NCI-H2227 (cell line): ENCODE measurements around the gene ALG2.

Experiments
- DNase-seq: peaks from one replicate; lab custom pipeline; 2025; ENCODE audit not compliant: unreplicated experiment; lab: John Stamatoyannopoulos, UW

ALG2 gene, protein sequence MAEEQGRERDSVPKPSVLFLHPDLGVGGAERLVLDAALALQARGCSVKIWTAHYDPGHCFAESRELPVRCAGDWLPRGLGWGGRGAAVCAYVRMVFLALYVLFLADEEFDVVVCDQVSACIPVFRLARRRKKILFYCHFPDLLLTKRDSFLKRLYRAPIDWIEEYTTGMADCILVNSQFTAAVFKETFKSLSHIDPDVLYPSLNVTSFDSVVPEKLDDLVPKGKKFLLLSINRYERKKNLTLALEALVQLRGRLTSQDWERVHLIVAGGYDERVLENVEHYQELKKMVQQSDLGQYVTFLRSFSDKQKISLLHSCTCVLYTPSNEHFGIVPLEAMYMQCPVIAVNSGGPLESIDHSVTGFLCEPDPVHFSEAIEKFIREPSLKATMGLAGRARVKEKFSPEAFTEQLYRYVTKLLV

DNA sequence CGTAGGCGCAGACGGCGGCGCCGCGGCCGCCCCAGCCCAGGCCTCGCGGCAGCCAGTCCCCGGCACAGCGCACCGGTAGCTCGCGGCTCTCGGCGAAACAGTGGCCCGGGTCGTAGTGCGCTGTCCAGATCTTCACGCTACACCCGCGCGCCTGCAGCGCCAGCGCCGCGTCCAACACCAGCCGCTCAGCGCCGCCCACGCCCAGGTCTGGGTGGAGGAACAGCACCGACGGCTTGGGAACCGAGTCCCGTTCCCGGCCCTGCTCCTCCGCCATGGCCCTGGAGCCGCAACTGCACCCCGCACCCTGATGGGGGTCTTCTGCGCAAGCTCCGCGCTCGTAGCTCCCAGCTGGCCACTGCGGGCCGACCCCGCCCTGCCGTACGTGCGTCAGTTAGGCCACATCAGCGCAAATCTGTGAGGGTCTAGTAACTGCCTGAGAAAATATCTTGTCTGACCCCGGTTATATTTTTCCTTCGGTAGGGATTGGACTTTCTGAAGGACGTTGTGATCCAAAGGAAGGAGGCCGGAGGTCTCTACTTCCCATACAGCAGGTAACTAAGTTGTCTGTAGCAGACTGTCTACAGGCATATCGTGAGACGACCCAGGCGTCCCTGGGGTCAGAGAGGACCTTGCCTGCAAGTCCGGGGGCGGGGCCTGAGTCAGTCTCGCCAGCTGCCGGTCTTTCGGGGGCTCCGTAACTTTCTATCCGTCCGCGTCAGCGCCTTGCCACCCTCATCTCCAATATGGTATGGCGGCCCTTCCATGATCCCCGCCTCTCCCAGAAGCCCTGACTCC lies at the start of gene ALG2, which contains the start of gene SEC61B:
ALG2 (minus strand) TSS at position 322 of the 795 bp plus-strand sequence; CDS start at position 274, 48 bp downstream.
SEC61B (plus strand) TSS at position 662 of the 795 bp plus-strand sequence; CDS start at position 744, 82 bp downstream.
- DNase-seq: peak; percentile 93

DNA sequence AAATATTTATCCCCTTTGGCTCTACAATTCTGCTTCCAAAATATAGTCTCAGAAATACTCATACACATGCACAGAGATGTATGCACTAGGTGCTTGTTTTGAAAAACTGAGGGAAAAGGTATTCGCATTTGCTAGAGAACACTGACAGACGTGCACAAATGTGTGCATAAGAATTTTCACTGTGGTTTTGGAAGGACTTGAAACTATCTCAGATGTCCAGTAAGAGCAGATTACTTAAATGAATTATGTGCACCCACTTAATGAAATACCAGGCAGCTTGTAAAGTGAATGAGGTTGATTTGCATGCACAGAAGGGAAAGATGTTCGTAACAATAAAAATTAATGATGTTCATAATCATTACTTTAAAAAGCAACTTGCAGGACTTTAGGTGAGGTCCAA lies 48.7 kb upstream of the ALG2 start:
- DNase-seq: no peak

DNA sequence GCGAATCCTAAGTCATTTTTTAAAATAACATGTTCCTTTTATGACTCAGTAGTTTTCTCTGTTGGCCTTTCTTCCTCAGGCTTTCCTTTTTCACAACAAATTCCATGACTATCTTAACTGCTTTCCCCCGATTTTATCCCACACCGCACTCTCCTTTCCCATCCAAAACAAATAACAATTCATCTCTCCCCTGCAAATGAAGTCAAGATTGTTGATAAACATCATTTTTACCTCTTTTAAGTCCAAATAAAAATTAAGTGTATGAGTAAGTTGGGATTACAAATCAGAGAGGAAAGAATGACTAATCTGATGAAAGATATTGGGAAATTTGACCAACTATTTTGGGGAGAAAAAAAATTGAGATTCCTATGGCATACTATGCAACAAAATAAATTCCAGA lies 47.7 kb upstream of the ALG2 start:
- no peak for DNase-seq

DNA sequence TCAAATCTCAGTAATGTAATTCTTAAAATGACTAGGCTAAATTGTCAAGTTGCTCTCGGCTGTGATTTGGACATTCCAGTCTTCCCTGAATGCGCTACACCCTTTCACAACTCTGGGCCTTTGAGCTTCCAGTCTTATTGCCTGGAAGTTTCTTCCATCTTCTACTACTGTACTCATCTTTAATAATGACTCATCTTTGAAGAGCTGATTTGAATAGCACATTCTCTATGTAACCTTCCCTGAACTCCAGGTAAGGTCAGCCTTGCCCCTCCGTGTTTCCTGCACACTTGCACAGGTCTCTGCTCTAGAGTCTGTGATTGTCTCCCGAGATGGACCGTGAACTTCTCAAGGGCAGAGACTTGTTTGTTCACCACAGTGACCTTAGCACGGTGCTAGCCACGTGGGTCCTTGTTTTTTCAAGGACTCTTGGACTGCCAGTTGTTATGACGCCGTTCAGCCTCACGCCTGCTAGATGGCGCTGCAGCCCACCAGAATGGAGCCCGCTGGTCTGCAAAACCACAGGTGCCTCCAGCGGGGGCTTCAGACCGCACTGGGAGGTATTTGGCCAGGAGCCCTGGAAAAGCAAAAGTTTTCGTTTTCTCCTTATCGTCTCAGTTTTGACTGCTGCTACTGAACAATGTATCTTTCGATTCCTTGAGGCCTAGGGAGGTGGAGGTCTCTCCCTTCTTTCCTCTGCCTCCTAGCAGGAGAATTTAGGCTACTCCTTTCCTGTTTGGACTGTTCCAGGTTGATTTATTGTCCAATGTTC lies 44.7 kb upstream of the ALG2 start:
- DNase-seq: peak; percentile 70

DNA sequence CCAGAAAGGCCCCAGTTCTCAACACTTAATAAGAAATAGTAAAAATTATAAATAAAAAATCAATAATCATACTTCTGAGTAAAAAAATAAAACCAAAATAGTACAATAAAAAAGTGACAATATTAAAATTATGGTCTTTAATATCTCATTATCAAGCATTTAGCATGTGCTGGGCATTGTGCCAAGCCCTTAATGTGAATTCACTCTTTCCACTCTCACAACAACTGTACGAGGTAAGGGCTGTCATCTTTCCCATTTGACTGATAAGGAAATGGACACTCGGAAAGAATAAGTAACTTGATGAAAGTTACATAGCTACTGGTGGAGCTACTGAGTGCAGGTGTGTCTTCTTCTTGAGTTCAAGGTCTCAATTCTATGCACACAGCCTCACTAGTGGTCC lies 43.9 kb upstream of the ALG2 start:
- no peak for DNase-seq

DNA sequence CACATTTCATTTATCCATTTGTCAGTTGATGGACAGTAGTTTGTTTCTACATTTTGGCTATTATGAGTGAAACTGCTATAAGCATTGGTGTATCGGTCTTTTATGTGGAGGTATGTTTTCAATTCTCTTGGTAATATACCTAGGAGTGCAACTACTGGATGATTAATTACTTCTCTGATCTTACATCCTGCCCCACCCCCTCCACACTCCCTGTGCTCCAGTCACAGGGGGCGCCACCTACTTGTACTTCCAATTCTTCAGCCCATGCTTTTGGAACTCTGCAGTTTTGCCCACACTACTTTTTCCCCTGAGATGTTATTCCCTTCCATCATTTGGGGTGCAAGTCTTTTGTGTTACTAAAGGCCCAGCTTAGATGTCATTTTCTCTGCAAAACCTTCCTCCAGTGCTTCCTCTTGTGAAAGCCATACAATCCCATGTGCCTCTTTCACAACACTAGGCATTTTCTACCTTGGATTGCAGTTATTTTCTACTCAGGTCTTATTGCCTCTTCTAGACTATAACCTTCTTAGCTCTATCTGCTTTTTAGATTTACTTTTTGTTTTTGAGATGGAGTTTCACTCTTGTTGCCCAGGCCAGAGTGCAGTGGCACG lies 42.4 kb upstream of the ALG2 start:
- DNase-seq: no peak

DNA sequence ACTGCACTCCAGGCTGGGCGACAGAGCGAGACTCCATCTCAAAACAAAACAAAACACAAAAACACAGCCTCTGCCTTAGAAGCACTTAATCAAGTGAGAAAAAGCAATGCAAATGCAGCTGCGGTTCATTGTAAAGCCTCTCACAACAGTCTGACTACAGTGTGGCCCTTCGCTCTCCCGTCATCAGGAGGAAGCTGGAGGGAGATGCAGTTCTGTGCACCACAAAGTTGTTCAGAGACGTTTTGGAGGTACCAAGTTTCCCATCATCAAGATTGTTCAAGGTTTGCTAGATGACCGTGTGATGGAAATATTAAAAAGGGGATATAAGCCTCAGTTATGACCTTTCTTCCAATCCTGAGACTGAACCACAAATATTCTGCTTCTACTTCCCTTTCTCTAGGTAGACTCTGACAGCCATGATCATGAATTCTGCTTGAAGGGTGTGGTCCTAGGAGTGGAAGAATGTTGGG lies 41.2 kb upstream of the ALG2 start:
- DNase-seq: no peak

DNA sequence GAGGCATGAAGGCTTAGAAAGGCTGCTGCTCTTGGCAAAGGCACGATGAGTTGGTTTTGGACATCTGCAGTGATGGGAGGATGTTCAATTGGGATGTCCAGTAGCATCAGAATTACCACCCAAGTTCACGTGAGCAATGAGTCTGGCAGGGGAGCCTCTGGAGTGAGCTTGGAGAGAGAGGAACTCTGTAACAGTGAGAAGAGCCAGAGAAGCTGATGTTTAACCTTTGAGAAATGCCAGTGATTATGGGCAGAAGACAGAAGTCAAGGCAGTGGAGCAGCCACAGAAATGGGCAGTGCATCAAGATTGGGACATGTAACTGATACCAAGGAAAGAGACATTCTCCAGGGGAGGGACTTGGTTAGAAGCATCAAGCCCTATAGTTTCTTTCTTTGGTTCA lies 40.2 kb upstream of the ALG2 start:
- DNase-seq: no peak

DNA sequence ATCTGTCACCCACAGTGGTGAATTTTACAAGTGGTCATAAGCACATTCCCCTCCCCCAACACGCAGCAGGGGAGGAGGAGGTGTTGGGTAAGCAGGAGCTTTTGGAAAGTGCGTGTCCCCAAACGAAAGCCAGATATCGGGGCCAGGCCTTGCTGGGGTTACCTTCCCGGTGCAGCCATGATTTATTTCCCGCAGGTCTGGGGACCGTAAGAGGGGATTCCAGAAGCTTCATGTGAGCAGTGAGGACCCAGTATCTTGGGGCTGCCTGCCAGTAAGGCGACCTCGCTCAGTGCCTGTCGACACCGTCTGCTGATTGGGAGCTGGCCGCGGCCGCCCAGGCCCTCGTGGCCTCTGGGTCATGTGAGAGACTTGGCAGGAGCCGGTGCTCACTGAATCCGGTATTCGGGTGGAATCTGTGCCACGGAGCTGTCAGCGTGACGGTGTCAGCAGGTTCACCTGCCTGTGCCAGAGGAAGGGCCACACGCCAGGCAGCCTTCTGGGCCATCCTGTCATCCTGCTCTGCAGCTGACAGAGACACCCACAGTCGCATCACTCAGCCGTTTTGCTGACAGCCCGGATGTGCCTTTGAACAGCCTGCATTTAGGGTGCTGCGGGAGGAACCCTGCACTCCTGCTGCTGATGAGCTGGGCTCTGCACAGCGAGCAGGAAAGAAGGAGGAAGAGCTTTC lies 37.6 kb upstream of the ALG2 start:
- DNase-seq: peak; percentile 47

DNA sequence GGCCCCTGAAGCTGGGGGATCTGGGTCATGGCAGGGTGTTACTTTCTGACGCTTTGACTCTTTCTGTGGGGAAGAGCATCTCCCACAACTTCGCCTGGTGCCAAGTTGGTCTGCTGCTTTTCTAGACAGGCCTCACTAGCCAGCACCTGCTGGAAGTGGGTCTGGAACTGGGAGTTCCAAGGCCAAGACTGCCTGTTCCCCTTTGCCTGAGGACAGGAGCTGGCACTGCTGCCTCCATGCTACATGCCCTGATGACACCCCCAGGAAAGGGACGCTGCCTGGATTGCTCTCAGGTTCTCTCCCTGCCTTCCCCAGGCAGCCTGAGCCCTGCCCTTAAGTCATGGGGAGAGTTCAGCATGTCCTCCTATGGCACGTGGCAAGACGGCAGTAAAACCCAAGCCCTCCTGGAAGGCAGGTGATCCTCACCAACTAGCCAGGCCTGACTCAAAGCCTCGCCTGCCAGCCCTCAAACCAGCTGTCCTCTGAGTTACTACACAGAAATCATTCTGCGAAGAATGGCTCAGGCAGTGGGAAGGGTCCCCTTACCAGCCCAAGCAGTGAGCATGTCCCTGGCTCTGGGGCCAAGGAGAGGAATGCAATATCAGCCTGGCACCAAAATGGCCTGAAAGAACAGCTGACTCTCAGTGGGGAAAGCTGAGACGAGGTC lies 36.1 kb upstream of the ALG2 start:
- DNase-seq: no peak

DNA sequence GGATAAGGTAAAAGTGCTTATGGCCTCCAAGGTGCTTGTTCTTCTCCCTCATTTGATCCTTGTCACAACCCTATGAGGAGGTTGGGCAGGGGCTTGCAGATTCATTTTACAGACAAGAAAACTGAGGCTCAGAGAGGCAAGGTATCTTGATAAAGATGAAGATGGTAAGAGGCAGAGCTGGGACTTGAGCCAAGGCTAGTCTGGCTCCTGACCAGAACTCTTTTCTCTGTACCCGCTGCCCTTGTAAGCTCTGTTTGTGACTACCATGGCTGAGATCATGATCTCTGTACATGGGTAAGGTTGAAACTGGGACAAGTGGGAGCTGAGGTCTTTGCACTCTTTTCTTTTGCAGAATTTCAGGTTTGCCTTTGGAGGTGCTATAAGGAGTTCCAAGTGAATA lies 33.9 kb upstream of the ALG2 start:
- DNase-seq: no peak

DNA sequence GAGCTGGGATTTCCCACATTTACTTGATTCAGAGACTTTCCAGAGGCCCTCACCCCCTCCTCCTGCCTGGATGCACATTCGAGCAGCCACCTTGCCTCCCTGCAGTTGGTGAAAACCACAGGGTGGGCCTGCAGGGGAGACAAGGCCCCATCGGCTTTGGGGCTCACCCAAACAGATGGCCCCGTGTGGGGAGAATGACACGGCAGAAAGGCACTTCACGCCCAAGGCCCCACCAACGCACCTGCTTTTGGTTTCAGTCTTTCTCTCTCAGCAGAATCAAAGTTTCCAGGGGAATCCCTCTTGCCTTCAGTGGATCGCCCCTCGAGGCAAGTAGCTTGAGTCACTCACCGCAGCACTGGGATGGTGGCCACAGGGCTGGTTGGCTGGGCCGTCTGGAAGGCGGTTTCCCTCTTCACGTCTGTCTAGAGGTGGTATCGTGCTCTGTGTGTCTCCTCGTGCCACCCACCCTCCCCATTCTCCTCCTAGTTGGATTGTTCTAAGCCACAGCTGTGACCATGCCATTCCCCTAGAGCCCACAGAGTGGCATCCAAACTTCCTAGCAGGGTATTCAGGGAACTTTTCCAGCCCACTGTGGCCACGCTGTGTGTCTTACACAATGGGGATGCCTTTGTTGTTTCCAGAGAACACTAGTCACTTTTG lies 32.2 kb upstream of the ALG2 start:
- DNase-seq: no peak

DNA sequence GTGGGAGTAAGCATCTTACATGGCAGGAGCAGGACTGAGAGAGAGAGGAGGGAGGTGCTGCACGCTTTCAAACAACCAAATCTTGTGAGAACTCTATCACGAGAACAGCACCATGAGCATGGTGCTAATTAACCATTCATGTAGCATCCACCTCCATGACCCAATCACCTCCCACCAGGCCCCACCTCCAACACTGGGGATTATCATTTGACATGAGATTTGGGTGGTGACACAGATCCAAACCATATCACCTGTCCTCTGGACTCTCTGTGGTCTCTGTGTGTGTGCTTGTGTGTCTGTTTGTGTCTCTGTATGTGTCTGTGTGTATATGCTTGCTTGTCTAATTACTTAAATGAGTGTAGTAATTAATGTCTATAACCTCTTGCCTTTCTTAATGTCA lies 31.4 kb upstream of the ALG2 start:
- DNase-seq: no peak

DNA sequence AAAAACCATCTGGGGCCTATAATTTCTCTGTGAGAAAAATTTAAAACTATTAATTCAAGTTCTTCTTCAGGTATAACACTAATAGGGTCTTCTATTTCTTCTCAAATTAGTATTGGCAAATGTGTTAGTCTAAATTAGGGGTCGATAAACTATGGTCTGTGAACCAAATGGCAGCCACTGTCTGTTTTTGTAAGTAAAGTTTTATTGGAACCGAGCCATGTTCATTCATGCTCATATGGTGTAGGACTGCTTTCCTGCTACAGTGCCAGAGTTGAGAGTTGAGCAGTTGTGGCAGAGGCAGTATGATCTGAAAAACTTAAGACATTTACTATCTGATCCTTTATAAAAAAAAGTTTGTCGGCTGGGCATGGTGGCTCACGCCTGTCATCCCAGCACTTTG lies 29.4 kb upstream of the ALG2 start:
- no peak for DNase-seq

DNA sequence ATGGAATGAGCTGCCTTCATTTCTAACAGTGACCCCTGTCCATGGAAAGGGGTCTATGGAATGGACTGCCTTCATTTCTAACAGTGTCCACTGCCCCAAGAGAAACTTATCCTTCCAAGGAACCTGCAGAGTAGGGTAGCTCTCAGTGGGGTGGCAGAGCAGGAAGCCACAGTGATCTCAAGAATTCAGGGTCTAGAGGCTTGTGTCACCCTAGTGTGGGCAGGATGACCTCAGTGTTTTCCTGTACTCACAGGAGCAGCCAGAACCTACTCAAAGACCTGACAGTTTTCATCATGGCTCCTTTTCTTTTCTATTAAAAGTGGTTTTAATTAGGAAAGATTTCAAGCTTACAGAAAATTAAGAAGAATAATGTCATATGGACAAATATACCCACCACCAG lies 27.9 kb upstream of the ALG2 start:
- DNase-seq: no peak

DNA sequence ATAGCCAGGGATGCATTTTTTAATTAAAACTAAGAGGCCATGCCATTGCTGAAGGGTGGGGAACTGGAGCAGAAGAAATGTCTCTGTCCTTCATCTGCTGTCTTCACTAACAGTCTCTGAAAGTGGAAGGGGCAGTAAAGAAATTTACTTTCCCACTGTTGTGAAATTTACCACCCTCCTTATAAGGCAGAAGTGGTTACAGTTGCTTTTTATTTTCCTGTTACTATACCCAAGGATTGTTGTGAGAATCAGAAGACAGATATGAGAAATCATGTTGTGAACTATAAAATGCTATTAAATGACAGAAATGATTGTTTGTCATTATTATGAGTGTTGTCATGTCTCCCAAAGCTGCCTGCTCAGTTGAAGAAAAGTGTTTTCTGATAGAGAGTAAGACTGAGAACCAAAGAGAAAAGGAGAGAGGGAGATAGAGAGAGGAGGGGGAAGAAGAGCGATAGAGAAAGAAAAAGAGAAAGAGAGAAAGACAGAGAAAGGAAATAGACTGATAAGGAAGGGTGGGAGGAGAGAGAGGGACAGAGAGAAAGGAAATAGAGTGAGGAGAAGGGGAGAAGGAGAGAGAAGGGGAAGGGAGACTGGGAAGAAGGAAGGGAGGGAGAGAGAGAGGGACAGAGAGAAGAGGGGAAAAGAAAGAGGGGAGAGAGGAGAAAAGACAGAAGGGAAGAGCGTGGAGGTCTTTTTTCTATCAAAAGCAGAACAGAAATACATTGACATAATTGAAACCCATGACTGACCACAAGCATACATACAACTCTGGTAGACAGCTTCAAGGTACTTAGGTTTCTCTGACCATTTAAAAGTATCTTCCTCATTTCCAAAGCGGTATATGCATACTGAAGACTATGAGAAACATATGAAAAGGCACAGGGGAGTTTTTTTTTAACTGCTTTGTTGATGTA lies 22.9 kb upstream of the ALG2 start:
- no peak for DNase-seq

DNA sequence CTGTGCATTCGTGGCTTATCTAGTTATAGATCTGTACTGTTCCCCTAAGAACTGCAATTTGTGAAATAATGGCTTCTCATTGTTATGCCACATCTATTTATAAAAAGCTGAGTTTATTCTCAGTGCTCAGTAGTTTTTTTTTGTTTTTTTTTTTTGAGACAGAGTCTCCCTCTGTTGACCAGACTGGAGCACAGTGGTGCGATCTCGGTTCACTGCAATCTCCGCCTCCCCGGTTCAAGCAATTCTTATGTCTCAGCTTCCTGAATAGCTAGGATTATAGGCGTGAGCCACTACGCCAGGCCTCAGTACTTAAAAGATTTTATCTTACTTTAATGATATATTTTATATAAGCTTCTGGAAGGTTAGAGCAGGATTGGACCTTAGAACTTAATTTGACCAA lies 19.4 kb upstream of the ALG2 start:
- no peak for DNase-seq

DNA sequence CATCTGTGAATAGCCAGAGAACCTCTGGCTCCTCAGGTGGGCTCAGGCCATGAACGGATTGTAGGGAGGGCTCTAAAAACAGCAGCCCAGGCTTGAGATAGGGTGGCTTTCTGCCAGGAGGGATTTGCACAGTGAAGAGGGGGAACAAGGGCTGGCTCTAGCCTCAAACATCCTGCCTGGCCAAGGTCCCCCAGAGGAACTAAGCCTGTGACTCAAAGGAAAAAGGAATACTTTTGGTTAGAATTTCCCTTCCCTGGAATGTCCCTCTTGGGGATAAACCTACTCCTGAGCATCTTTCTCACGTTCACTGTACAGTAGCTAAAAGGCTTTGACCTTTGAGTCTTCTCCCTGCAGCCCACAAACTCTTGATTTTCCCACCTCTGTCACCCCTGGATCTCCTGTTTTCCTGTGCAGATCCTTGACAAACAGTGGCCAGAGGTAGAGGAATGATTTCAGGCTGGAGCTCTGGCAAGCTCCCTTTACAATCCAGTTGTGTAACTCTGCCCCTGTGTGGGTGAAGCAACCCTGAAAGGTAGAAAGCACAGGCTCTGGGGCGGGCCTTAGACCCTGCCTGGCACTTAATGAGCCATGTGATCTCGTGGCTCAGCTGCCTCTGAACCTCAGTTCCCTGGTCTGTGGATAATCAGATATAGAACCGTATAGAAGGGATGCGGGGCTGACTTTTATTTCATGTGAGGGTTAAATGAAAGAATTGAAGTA lies 17.8 kb upstream of the ALG2 start:
- no peak for DNase-seq
